ENCODE data around the gene PMPCA. TPM values are rescaled to one million over a fixed set of nuclear protein-coding genes. Genes with fewer than 3 reads are reported as not detected.

PMPCA gene
- total and polyA plus RNA-seq, 11 donors, result 61.5 to 81.8 (median 73.6) TPM

DNA sequence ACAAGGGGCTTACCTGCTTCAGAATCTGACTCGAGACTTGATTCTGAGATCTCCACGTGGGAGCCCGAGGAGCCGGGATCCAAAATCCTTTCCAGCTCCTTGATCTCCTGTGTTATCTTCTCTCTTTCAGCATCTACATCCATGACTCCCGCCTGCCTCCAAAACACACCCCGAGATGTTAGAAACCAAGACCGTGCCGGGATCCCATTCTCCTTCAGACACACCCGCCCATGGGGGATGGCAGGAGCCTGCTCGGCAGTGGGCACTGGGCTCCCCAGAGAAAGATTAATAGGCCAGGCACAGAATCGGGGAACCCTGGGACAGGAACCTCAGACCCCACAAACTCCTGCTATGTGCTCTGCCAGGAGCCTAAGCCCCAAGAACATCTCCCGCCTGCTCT is 12.2 kb upstream of the PMPCA start:
- H3K4me3 ChIP-seq, result peak overlapping the region in 2 of 12 donors; percentile 2 to 94
- ATAC-seq, result no peak
- intact Hi-C loops (cut with DNase I), result loop anchor here in 2 of 10 donors (2.0 to 5.0 kb wide), 2 partner anchors 57 to 86 kb away; no protein-coding TSS in a partner anchor
- H3K9me3 ChIP-seq, result no peaks in the 10 kb centered on the region
- no peak overlapping the region for H3K27ac ChIP-seq
- 92 to 95% (median 93%) methylated on average over 11 to 12 of the region's 12 CpGs for WGBS, 4 donors
- peaks cover 0 to 62% (median 48%) of the 10 kb centered on the region in 9 donors for H3K36me3 ChIP-seq
- no peak for DNase-seq
- TF ChIP-seq, protein P1, sequence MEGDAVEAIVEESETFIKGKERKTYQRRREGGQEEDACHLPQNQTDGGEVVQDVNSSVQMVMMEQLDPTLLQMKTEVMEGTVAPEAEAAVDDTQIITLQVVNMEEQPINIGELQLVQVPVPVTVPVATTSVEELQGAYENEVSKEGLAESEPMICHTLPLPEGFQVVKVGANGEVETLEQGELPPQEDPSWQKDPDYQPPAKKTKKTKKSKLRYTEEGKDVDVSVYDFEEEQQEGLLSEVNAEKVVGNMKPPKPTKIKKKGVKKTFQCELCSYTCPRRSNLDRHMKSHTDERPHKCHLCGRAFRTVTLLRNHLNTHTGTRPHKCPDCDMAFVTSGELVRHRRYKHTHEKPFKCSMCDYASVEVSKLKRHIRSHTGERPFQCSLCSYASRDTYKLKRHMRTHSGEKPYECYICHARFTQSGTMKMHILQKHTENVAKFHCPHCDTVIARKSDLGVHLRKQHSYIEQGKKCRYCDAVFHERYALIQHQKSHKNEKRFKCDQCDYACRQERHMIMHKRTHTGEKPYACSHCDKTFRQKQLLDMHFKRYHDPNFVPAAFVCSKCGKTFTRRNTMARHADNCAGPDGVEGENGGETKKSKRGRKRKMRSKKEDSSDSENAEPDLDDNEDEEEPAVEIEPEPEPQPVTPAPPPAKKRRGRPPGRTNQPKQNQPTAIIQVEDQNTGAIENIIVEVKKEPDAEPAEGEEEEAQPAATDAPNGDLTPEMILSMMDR (IDR thresholded peaks at IDR 0.05), result no peak
- no peak for TF ChIP-seq POLR2A (IDR thresholded peaks at IDR 0.05)
- H3K27me3 ChIP-seq, result no peaks in the 10 kb centered on the region
- peaks cover 0 to 26% (median 17%) of the 10 kb centered on the region in 12 donors for H3K4me1 ChIP-seq

DNA sequence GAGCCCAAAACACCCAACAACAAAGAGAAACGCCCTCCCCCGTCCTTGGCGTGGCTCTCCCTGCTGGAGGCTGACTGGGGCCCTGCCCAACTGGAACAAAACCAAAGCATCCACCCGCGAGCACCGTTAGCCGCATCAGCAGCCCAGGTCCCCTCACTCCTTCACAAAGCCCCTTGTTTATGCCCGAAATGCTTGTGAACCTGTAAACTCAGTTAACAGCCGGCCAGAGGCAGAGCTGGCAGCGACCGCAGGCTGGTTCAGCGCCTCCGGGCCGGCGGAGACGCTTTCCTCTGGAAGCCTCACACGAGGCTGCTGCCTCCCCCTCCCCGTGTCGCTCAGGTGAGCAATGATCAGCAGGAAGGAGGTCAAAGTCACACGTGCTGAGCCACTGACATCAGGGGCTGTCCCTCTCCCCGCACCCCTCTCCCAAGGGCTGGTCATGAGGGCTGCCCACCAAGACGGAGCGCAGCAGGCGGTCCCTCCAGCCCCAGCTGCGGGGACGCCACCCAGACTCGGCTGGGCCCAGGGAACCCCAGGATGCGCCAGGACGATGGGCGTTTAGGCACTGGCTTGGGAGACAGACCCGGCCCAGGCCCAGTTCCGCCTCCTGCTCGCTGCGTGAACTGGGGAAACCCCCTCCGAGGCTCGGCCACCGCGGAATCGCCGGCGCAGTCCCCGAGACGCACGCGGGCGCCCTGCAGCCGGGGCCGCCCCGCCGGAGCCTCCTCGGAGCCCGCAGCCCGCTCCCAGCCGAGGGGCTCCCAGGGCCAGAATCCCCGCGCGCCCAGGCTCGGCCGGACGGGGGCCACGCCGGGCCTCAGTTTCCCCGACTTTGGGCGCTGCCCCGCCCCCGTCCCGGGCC is 11.1 kb upstream of the PMPCA start:
- no peak for DNase-seq
- peaks cover 0 to 62% (median 48%) of the 10 kb centered on the region in 9 donors for H3K36me3 ChIP-seq
- peak overlapping the region; percentile 80 to 100 (median 94) for H3K4me3 ChIP-seq
- H3K27ac ChIP-seq, result peak overlapping the region in 8 of 12 donors; percentile 33 to 75 (median 67)
- no peaks in the 10 kb centered on the region for H3K27me3 ChIP-seq
- 1 to 5% (median 1%) methylated on average over 23 to 67 of the region's 67 CpGs for WGBS, 4 donors
- ATAC-seq, result peak in 2 of 4 donors; percentile 3 to 12
- TF ChIP-seq, protein P1 (IDR thresholded peaks at IDR 0.05), result no peak
- TF ChIP-seq POLR2A (IDR thresholded peaks at IDR 0.05), result no peak
- H3K9me3 ChIP-seq, result no peaks in the 10 kb centered on the region
- peaks cover 0 to 29% (median 17%) of the 10 kb centered on the region in 12 donors for H3K4me1 ChIP-seq
- intact Hi-C loops (cut with DNase I), result loop anchor here in 8 of 10 donors (1.0 to 10.0 kb wide), 8 partner anchors 35 to 87 kb away; partner anchors contain the start of gene INPP5E (in 1 of the 8)

DNA sequence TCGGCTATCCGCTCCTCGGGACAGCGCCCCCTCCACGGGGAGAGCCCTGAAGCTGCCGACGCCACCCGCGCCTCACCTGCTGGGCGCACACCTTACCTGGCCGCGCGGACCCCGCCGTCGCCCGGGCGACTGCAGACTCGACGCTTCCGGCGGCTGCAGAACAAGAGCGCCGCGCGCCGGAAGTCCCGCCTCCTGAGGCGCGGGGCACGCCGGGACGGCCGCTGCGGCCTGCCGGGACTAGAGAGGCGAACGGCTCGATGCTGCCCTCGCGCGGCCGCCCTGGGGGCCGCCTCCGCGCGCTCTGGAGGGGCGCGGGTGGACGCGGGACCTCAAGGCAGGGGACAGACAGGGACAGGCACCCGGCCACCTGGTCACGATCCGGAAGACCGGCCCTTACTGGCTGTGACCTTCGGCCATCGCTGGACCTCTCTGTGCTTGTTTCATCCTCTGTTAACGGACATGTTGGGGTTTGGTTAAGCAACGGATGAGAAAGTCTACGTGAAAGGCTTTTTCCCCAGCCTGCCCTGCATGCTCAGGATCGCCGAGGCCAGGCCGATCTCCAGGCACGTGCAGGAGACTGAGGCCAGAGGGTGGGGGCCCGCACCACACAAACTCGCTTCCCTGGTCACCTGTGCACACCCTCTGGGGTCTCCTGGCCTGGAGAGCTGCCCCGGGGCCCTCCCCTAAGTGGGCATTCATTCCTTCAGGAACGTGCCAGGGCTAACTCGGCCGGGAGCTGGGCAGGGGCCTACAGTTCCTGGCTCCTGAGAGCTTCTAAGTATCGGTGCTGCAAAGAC is 10.2 kb upstream of the PMPCA start, which contains the start of gene SNAPC4:
Gene SNAPC4 (minus strand): TSS at position 133 of the 797 bp plus-strand sequence. CDS start 1,742 bp downstream, outside the sequence.
- peak; percentile 87 to 95 (median 88) for DNase-seq
- peak; percentile 75 to 94 (median 92) for ATAC-seq
- Histone ChIP-seq H3K4me1 (peaks cover 0 to 37% (median 17%) of the 10 kb centered on the region in 12 donors), H3K36me3 (peaks cover 0 to 62% (median 48%) of the 10 kb centered on the region in 9 donors), H3K27ac (peak within 1 kb of the TSS in 9 of 12 donors; percentile 2 to 75 (median 63)), H3K4me3 (peak within 1 kb of the TSS; percentile 80 to 100 (median 94)), H3K9me3 (no peaks in the 10 kb centered on the region), H3K27me3 (no peaks in the 10 kb centered on the region)
- WGBS, 4 donors, result 6 to 14% (median 9%) methylated on average over 23 to 71 of the region's 71 CpGs
- intact Hi-C loops (cut with DNase I), result loop anchor here in 7 of 10 donors (1.0 to 10.0 kb wide), 7 partner anchors 35 to 88 kb away; partner anchors contain the start of gene INPP5E (in 1 of the 7)
- peak in 1 of 2 donors; percentile 70 for TF ChIP-seq POLR2A (IDR thresholded peaks at IDR 0.05)
- TF ChIP-seq, protein P1 (IDR thresholded peaks at IDR 0.05), result peak; percentile 78 to 99 (median 98)
